ENCODE results near the gene UBE3B. TPM values are rescaled to one million over a fixed set of nuclear protein-coding genes. Genes with fewer than 3 reads are reported as not detected.

UBE3B gene
- total and polyA plus RNA-seq, 4 donors: 12.9 to 40.2 (median 26.0) TPM

- Histone ChIP-seq H3K27me3 (ENCODE audit: control insufficient read depth in 1 of 2, insufficient read depth in 2 of 2, low read length in 1 of 2) (no peaks in the 10 kb centered on the region), H3K4me1 (ENCODE audit: control insufficient read depth in 1 of 2, insufficient read depth in 2 of 2, low read length in 2 of 2) (no peaks in the 10 kb centered on the region), H3K27ac (ENCODE audit: low read depth in 1 of 2, low read length in 2 of 2) (no peak overlapping the region), H3K36me3 (ENCODE audit: control insufficient read depth in 1 of 2, insufficient read depth in 2 of 2, low read length in 1 of 2) (peaks cover 3 to 21% of the 10 kb centered on the region in 2 donors), H3K9me3 (ENCODE audit: control insufficient read depth, low read length) (no peaks in the 10 kb centered on the region), H3K4me3 (ENCODE audit: low read length in 2 of 2) (no peak overlapping the region)
- no peak for ATAC-seq (ENCODE audit: low FRiP score)
- intact Hi-C loops (cut with DNase I): no loop called here
- DNase-seq: no peak
- 30 to 36% methylated on average over 1 of the region's 1 CpG for WGBS, 2 donors
Measured at GRCh38 chr12:109504068-109504467, 26.6 kb downstream of the UBE3B start.

DNA sequence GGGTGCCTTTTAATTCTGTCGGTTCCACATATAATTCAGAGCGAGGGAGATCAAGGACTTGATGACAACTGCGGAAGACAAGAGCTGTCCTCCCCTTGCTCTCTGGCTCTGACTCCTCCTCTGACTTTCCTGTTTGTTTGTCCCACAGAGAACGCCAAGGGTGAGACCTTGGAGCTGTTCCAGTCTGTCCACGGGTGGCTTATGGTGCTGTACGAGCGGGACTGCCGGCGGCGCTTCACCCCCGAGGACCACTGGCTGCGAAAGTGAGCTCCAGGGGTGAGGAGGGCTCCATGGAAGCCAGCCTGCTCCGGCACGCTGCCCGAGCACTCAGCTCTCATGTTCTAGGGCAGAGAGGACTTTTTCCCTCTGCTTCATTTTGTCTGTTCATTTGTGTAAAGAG, 32.8 kb downstream of the UBE3B start:
- Histone ChIP-seq H3K4me1 (ENCODE audit: control insufficient read depth in 1 of 2, insufficient read depth in 2 of 2, low read length in 2 of 2) (no peaks in the 10 kb centered on the region), H3K36me3 (ENCODE audit: control insufficient read depth in 1 of 2, insufficient read depth in 2 of 2, low read length in 1 of 2) (peaks cover 4 to 18% of the 10 kb centered on the region in 2 donors), H3K9me3 (ENCODE audit: control insufficient read depth, low read length) (no peaks in the 10 kb centered on the region), H3K27ac (ENCODE audit: low read depth in 1 of 2, low read length in 2 of 2) (no peak overlapping the region), H3K4me3 (ENCODE audit: low read length in 2 of 2) (no peak overlapping the region), H3K27me3 (ENCODE audit: control insufficient read depth in 1 of 2, insufficient read depth in 2 of 2, low read length in 1 of 2) (no peaks in the 10 kb centered on the region)
- DNase-seq: no peak
- intact Hi-C loops (cut with DNase I): no loop called here
- 90 to 93% methylated on average over 15 of the region's 15 CpGs for WGBS, 2 donors
- no peak for ATAC-seq (ENCODE audit: low FRiP score)

- 80 to 84% methylated on average over 1 of the region's 1 CpG for WGBS, 2 donors
- no peaks in the 10 kb centered on the region for H3K4me1 ChIP-seq (ENCODE audit: control insufficient read depth in 1 of 2, insufficient read depth in 2 of 2, low read length in 2 of 2)
- peaks cover 4 to 22% of the 10 kb centered on the region in 2 donors for H3K36me3 ChIP-seq (ENCODE audit: control insufficient read depth in 1 of 2, insufficient read depth in 2 of 2, low read length in 1 of 2)
- no peak overlapping the region for H3K4me3 ChIP-seq (ENCODE audit: low read length in 2 of 2)
- H3K27ac ChIP-seq (ENCODE audit: low read depth in 1 of 2, low read length in 2 of 2): no peak overlapping the region
- no peak for DNase-seq
- H3K27me3 ChIP-seq (ENCODE audit: control insufficient read depth in 1 of 2, insufficient read depth in 2 of 2, low read length in 1 of 2): no peaks in the 10 kb centered on the region
- intact Hi-C loops (cut with DNase I): no loop called here
- no peaks in the 10 kb centered on the region for H3K9me3 ChIP-seq (ENCODE audit: control insufficient read depth, low read length)
- ATAC-seq (ENCODE audit: low FRiP score): no peak
Measured at GRCh38 chr12:109512608-109513007, 35.2 kb downstream of the UBE3B start.

GRCh38 chr12:109513051-109513450, 35.6 kb downstream of the UBE3B start:
- DNase-seq (no peak), ATAC-seq (ENCODE audit: low FRiP score) (no peak)
- Histone ChIP-seq H3K36me3 (ENCODE audit: control insufficient read depth in 1 of 2, insufficient read depth in 2 of 2, low read length in 1 of 2) (peaks cover 4 to 19% of the 10 kb centered on the region in 2 donors), H3K27me3 (ENCODE audit: control insufficient read depth in 1 of 2, insufficient read depth in 2 of 2, low read length in 1 of 2) (no peaks in the 10 kb centered on the region), H3K4me3 (ENCODE audit: low read length in 2 of 2) (no peak overlapping the region), H3K9me3 (ENCODE audit: control insufficient read depth, low read length) (no peaks in the 10 kb centered on the region), H3K27ac (ENCODE audit: low read depth in 1 of 2, low read length in 2 of 2) (no peak overlapping the region), H3K4me1 (ENCODE audit: control insufficient read depth in 1 of 2, insufficient read depth in 2 of 2, low read length in 2 of 2) (no peaks in the 10 kb centered on the region)
- 60 to 61% methylated on average over 8 of the region's 8 CpGs for WGBS, 2 donors
- intact Hi-C loops (cut with DNase I): no loop called here

DNA sequence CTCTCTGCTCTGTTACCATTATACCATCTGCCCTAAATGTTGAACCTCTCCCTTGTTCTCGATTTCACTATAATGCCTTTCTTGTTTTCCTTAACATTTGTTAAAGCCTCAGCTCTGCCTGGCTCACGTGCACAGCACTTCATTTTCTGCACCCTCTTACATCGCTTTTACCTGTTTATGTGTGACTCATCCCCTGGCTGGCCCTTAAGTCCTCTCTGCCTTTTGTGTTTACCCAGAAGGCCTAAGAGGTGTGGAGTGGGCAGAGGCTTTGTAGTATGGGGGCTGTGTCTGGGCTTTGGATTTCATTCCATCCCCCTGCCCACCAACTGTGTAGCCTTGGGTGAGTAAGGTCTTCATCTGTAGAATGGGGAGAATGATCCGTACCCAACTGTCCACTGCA, 36.5 kb downstream of the UBE3B start:
- Histone ChIP-seq H3K36me3 (ENCODE audit: control insufficient read depth in 1 of 2, insufficient read depth in 2 of 2, low read length in 1 of 2) (peaks cover 4 to 19% of the 10 kb centered on the region in 2 donors), H3K4me1 (ENCODE audit: control insufficient read depth in 1 of 2, insufficient read depth in 2 of 2, low read length in 2 of 2) (no peaks in the 10 kb centered on the region), H3K27me3 (ENCODE audit: control insufficient read depth in 1 of 2, insufficient read depth in 2 of 2, low read length in 1 of 2) (no peaks in the 10 kb centered on the region), H3K4me3 (ENCODE audit: low read length in 2 of 2) (no peak overlapping the region), H3K27ac (ENCODE audit: low read depth in 1 of 2, low read length in 2 of 2) (no peak overlapping the region), H3K9me3 (ENCODE audit: control insufficient read depth, low read length) (no peaks in the 10 kb centered on the region)
- intact Hi-C loops (cut with DNase I): no loop called here
- ATAC-seq (ENCODE audit: low FRiP score) (no peak), DNase-seq (no peak)
- WGBS, 2 donors: 86 to 87% methylated on average over 4 of the region's 4 CpGs

GRCh38 chr12:109517619-109518018, 40.2 kb downstream of the UBE3B start:
- no peaks in the 10 kb centered on the region for H3K9me3 ChIP-seq (ENCODE audit: control insufficient read depth, low read length)
- DNase-seq (no peak), ATAC-seq (ENCODE audit: low FRiP score) (no peak)
- H3K36me3 ChIP-seq (ENCODE audit: control insufficient read depth in 1 of 2, insufficient read depth in 2 of 2, low read length in 1 of 2): peaks cover 0 to 29% of the 10 kb centered on the region in 2 donors
- no peak overlapping the region for H3K27ac ChIP-seq (ENCODE audit: low read depth in 1 of 2, low read length in 2 of 2)
- H3K4me1 ChIP-seq (ENCODE audit: control insufficient read depth in 1 of 2, insufficient read depth in 2 of 2, low read length in 2 of 2): no peaks in the 10 kb centered on the region
- no peaks in the 10 kb centered on the region for H3K27me3 ChIP-seq (ENCODE audit: control insufficient read depth in 1 of 2, insufficient read depth in 2 of 2, low read length in 1 of 2)
- no peak overlapping the region for H3K4me3 ChIP-seq (ENCODE audit: low read length in 2 of 2)
- WGBS, 2 donors: 80 to 81% methylated on average over 6 of the region's 6 CpGs
- intact Hi-C loops (cut with DNase I): no loop called here

GRCh38 chr12:109518820-109519665, 41.6 kb downstream of the UBE3B start:
- no peak for DNase-seq
- Histone ChIP-seq H3K27ac (ENCODE audit: low read depth in 1 of 2, low read length in 2 of 2) (no peak overlapping the region), H3K9me3 (ENCODE audit: control insufficient read depth, low read length) (no peaks in the 10 kb centered on the region), H3K4me3 (ENCODE audit: low read length in 2 of 2) (no peak overlapping the region), H3K36me3 (ENCODE audit: control insufficient read depth in 1 of 2, insufficient read depth in 2 of 2, low read length in 1 of 2) (peaks cover 0 to 29% of the 10 kb centered on the region in 2 donors), H3K27me3 (ENCODE audit: control insufficient read depth in 1 of 2, insufficient read depth in 2 of 2, low read length in 1 of 2) (no peaks in the 10 kb centered on the region), H3K4me1 (ENCODE audit: control insufficient read depth in 1 of 2, insufficient read depth in 2 of 2, low read length in 2 of 2) (no peaks in the 10 kb centered on the region)
- intact Hi-C loops (cut with DNase I): no loop called here
- WGBS, 2 donors: 65 to 66% methylated on average over 11 of the region's 11 CpGs
- ATAC-seq (ENCODE audit: low FRiP score): no peak

- intact Hi-C loops (cut with DNase I): loop anchor here (5.0 to 10.0 kb wide), 2 partner anchors 255 to 258 kb away; no protein-coding TSS in a partner anchor
- Histone ChIP-seq H3K4me3 (ENCODE audit: low read length in 2 of 2) (no peak overlapping the region), H3K9me3 (ENCODE audit: control insufficient read depth, low read length) (no peaks in the 10 kb centered on the region), H3K36me3 (ENCODE audit: control insufficient read depth in 1 of 2, insufficient read depth in 2 of 2, low read length in 1 of 2) (peaks cover 0 to 25% of the 10 kb centered on the region in 2 donors), H3K27me3 (ENCODE audit: control insufficient read depth in 1 of 2, insufficient read depth in 2 of 2, low read length in 1 of 2) (no peaks in the 10 kb centered on the region), H3K4me1 (ENCODE audit: control insufficient read depth in 1 of 2, insufficient read depth in 2 of 2, low read length in 2 of 2) (no peaks in the 10 kb centered on the region), H3K27ac (ENCODE audit: low read depth in 1 of 2, low read length in 2 of 2) (no peak overlapping the region)
- ATAC-seq (ENCODE audit: low FRiP score) (no peak), DNase-seq (no peak)
- 88 to 94% methylated on average over 6 of the region's 6 CpGs for WGBS, 2 donors
Measured at GRCh38 chr12:109519787-109520186, 42.4 kb downstream of the UBE3B start.

DNA sequence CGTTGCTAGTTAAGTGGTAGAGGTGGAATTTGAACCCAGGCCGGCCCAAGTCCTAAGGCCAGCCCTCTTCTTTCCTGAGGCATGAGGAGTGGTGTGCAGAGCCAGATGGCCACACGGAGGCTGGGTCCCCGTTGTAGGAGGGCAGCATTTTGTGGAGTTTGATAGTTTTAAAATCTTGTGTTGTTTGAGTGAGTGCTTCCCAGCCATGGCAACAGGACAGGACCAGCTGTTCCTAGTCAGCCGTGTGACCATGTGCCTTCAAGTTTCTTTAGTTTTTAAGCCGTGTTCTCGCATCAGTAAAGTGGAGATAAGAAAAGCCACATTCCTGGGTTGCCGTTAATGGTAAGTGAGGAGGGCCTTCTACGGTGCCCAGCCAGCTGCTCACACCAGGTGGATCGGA, 44.4 kb downstream of the UBE3B start:
- H3K4me3 ChIP-seq (ENCODE audit: low read length in 2 of 2): no peak overlapping the region
- 69 to 73% methylated on average over 10 of the region's 10 CpGs for WGBS, 2 donors
- peaks cover 0 to 23% of the 10 kb centered on the region in 2 donors for H3K36me3 ChIP-seq (ENCODE audit: control insufficient read depth in 1 of 2, insufficient read depth in 2 of 2, low read length in 1 of 2)
- no peaks in the 10 kb centered on the region for H3K4me1 ChIP-seq (ENCODE audit: control insufficient read depth in 1 of 2, insufficient read depth in 2 of 2, low read length in 2 of 2)
- intact Hi-C loops (cut with DNase I): loop anchor here (5.0 to 10.0 kb wide), 2 partner anchors 253 to 255 kb away; no protein-coding TSS in a partner anchor
- DNase-seq (no peak), ATAC-seq (ENCODE audit: low FRiP score) (no peak)
- no peaks in the 10 kb centered on the region for H3K27me3 ChIP-seq (ENCODE audit: control insufficient read depth in 1 of 2, insufficient read depth in 2 of 2, low read length in 1 of 2)
- no peak overlapping the region for H3K27ac ChIP-seq (ENCODE audit: low read depth in 1 of 2, low read length in 2 of 2)
- no peaks in the 10 kb centered on the region for H3K9me3 ChIP-seq (ENCODE audit: control insufficient read depth, low read length)

Data from aorta (tissue), 5 donors.